HG02610 (cell line): ENCODE data around the gene ALKAL2.

Source experiments
- ATAC-seq: cut with Tn5 transposase; IDR thresholded peaks from one replicate; pipeline ENCODE4 v1.9.1; 2021; ENCODE audit warnings: mild to moderate bottlenecking, moderate library complexity; ENCODE audit not compliant: unreplicated experiment

ALKAL2 gene

DNA sequence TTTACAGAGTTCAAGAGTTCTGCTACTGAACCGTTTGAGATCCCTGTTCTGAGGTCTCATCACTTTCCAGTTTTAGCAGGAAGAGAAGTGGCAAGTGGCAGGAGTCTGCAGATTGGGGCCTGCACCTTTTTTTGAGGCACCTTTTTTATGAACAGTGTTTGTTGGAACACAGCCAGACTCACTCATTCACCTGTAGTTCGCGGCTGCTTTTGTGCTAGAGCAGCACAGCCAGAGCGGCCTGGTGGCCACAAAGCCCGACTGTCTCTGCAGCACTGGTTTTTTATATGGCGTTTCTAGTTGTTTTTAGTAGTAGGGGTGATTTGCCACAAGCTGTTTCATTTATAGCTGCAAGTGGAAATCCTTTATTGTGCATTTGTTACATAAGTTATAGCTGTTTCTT is 14.6 kb downstream of the ALKAL2 start:
- no peak for ATAC-seq

DNA sequence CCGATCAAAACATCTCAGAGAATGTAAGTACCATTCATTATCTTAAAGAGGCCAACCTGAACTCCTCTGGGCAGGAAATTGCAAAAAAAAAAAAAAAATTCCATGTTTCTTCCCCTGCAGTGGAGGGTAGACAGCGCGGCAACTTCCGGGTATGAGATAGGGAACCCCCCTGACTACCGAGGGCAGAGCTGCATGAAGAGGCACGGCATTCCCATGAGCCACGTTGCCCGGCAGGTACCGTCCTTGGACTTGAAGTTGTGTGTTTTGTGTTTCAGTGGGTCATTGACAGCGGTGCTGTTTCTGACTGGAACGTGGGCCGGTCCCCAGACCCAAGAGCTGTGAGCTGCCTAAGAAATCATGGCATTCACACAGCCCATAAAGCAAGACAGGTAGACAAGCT is 16.0 kb downstream of the ALKAL2 start:
- ATAC-seq, result no peak

DNA sequence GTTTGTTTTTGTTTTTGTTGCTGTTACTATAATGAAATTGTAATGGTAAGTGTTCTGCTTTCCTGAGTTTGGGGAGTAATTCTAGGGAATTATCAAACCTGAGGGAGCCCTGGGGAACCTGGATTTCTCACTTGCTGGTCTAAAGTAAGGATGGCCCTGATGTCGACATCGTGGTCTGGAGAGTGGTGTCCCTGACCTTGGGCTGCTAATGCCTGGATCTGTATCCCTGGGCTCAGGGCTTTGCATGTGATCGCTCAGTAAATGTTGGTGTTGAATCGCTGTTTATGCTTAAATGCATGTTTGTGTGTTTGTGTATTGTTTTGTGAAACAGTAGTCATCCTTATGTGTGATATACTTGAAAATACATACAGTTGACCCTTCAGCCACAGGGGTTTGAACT is 17.0 kb downstream of the ALKAL2 start:
- ATAC-seq, result no peak

DNA sequence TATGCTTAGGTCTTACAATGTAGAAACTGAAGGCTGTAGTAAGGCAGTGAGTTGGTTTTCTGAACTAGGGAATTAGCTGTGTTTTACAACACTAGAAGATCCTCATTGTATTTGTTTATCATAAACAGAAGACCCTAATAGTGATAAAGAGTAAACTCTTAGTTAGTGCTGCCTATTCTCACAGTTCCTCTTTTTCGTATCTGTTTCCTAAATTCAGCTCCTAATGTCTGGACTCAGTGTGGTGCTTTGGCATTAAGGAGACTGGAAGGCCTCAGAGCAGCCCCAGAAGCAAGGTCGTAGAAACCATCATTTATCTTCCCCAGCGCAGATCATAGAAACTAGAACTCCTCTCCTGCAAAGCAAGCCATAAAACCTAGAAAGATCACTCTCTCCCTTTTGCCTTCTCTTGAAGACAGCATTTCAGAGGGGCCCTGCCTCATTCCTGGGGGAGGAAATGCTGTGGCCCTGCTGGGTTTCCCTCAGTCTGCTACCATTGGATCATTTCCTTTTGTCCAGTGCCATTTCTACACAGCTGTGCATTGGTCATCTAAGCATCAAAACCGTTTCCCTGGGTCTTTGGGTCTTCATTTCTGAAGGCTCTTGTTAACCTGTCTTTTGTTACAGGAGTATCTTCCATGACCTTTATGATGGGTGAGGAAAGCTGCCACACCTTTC is 18.4 kb downstream of the ALKAL2 start:
- no peak for ATAC-seq

DNA sequence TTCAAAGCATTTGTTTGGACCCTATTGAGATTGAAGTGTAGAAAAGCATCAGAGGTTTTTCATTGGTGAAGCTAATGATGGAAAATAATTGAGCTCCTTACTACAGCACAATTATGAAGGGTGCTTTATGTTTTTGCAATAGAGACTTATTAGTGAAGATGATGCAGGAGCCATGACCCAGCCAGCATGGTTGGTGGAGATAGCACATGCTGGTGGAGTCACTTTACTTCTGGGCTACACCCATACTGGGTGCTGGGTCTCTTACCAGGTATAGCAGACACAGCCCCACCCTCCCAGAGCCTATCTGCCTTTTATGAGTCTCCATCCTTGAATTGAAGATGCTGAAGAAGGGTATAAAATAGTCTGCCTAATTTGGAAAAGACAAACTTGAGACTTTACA is 19.6 kb downstream of the ALKAL2 start:
- no peak for ATAC-seq

DNA sequence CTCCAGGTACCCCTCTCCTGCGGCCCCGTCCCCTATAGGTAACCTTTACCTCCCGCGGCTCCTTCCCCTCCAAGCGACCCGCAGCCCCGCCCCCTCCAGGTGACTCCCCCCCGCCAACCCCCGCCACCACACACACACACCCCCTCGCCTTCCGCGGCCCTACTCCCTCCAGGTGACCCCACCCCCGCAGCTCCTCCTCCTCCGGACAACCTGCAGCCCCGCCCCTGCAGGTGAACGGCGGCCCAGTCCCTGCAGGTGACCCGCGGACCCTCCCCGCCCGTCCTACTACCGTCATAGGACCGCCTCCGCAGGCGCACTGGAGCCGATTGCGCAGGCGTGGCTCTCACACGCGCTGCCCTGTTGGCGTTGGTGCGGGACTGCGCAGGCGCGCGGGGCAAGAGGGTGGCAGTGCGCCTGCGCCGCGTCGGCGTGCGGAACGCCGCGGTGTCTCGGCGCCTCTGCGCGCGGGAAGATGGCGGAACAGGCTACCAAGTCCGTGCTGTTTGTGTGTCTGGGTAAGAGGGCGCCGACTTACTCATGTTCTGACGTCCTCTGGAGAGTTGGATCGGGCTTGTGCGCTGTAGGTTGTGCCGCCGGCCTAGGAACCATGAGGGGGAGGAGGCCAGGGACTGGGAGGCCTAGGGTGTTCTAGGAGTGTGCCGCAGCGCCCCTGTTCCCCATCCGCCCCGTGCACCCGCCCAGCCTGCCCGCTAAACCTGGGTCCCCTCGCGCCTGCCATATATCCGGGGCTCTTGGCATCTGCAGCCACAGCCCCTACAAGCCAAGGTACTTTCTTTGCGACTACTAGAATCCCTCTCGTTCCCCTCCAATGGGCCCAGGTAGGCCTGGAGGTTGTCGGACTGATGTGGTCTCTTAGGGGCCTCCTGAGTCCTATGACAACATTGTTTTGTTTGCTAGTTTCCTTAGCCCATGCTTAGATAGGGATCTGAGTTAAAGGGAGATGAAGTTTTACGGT is 23.1 kb downstream of the ALKAL2 start, which contains the start of gene ACP1:
ACP1 (plus strand) TSS at position 455 of the 976 bp plus-strand sequence; CDS start at position 473, 18 bp downstream.
- ATAC-seq, result peak; percentile 86

DNA sequence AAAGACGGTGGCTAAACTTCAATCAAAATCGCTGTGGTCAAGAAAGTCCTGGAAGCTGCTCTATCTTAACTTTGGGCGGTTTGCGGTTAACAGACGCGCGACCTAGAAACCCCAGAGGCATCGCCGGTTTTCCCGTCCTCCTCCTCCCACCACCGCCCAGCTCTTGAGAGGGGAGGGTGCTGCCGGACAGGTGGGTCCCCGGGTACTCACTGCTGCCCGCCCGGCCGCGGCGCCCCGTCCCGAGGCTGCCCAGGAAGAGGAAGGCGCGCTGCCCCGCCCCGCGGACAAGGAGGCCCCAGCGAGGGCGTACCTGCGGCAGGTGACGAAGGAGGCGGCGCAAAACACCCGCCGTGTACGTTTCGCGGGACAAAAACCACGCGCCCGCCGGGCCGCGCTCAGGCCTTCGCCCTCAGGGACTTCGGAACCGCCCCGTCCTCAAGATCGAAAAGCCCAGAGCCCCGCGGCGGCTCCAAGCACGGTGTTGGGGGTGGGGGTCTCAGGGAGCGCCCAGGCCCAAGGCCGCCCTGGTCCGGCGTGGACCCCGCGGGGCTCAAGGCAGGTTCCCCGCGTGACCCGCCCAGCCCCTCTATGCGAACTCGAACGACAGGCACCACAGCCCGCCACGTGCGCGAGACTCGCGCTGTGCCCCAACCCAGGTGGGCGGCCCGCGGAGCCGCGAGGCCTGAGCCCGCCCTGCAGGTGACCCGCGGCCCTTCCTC is 24.0 kb downstream of the ALKAL2 start, which contains the start of gene SH3YL1:
SH3YL1 (minus strand) TSS at position 259 of the 719 bp plus-strand sequence; CDS start at position 211, 48 bp downstream.
- ATAC-seq, result peak; percentile 21

DNA sequence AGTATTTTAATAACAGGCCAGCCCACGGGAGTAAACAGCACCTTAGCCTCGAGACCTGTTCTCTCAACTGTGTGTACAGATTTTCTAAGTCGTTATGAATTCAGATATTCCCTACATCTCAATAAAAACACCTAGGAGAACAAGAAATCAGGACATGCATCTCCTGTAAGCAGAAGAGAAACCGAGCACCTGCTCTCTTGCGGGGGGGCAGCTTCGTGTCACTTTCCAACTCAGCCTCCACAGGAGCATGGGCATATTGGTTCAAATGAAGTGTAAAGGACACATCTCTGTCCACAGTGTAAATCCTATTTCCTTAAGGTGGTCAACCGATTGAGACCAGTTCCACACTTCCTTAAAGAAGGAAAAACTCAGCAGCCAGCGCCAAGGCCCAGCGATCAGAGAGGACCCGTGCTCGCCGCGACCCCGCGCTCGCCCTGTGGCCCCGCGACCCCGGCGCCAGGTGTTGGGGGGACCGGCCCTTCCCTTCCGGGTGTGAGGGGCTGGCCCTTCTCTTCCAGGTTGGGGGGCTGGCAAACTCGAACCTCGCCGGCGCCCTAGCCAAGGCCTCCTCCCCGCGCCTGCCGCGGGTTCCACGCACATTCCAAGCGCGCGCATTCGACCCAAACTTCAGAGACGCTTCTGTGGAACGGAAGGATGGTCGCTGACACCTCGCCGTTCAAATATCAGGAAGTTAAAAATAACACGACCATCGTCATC is 24.7 kb downstream of the ALKAL2 start:
- ATAC-seq, result no peak

DNA sequence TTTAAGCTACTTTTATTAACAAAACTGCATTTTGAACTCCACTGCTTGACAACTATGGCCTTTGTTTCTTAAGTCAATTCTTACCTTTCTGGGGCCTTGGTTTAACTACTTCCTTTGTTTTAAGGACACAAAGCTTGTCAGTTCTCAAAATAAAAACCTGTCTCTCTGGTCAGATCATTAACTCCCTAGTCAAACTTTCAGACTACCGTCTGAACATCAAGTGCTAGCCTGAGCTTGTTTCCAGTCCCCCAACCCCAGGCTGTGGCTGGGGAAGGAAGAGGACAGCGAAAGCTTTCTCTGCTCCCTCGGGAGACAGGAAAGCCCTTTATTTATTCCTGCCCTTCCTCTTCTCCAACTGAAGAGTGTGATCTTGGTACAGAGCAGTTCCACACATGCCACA is 25.8 kb downstream of the ALKAL2 start:
- no peak for ATAC-seq

DNA sequence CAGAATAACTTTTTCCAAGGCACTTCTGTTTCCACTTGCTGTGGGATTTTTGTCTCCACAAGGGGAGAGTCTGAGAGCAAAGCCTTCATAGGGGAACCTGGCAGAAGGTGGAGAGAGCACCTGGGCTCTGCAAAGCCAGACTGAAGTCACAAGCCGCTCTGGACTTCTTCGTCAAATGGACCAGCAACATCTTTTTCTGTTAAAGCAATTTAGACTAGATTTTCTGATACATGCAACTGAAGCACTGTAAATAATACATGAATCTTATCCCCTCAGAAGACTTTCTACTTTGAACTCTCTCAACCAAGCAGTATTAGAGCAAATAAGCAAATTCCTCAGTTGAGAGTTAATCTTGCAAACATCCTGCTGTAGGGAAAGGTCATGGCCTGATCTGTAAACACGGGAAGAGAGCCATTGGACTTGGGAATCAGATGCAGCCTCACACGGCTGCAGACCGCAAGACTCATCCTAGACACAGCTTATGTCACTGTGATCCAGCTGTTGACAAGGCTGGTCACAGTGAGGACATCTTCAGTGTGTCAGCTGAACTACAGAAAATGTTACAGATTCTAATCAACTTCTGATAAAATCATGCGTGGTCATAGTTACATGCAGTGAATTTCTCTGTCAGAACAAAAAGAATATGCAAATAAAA is 27.3 kb downstream of the ALKAL2 start:
- no peak for ATAC-seq

DNA sequence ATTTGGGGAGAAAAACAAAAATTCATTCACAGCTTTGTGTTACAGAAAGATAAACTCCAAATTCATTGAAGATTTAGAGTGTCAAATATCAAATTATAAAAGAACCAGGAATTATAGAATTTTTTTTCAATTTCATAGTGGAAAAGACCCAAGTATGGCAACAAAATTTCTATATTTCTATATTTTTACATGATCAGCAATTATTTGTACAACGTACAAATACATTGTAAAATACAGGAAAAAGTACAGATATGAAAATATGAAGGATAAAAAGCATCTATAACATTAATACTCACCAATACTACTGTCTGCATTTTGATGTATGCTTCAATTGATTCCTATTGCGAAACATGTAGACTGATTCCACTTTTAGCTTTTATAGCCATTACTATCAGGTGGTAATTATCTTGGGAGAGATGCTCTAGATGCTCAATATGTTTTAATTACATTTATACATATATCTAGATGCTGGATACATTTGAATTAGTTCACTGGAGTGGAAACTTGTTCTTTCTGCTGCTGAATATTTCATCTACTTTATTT is 28.0 kb downstream of the ALKAL2 start:
- no peak for ATAC-seq

DNA sequence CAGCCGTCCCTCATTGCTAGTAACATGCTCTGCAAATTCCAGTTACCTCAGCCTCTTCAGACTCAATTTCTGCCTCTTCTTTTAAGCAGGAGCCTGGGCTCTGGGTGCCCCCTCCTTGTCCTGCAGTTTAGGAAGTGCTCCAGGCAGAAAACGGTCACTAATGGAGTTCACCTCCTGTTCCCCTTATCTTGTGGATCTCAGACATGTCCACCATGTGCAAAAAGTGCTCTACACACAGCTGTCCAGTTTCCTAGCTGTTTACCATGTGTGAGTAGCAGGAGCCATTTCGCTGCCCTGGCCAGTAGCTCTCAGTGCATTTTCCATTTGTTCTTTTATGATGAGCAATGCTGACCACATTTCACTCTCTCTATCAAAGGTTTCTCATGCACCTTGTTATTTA is 29.0 kb downstream of the ALKAL2 start:
- ATAC-seq, result no peak

DNA sequence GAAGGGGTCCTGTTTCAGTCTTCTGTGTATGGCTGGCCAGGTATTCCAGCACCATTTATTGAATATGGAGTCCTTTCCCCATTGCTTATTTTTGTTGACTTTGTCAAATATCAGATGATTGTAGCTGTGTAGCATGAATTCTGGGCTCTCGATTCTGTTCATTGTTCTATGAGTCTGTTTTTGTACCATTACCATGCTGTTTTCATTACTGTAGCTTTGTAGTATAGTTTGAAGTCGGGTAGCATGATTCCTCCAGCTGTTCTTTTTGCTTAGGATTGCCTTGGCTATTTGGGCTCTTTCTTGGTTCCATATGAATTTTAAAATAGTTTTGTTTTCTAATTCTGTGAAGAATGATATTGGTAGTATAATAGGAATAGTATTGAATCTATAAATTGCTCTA is 30.0 kb downstream of the ALKAL2 start:
- no peak for ATAC-seq

DNA sequence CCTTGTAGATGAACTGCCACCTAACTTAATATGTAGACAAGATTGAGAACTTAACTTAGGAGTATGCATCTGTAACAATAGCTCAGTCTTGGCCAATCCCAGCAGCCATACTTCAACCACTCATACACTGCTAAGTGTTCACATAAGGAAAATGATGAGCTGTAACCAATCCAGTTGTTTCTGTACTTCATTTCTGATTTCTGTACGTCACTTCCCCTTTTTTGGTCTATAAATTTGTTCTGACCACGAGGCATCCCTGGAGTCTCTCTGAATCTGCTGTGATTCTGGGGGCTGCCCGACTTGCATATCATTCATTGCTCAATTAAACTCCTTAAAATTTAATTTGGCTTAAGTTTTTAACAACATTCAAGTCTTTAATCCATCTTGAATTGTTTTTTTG is 30.5 kb downstream of the ALKAL2 start:
- ATAC-seq, result no peak

DNA sequence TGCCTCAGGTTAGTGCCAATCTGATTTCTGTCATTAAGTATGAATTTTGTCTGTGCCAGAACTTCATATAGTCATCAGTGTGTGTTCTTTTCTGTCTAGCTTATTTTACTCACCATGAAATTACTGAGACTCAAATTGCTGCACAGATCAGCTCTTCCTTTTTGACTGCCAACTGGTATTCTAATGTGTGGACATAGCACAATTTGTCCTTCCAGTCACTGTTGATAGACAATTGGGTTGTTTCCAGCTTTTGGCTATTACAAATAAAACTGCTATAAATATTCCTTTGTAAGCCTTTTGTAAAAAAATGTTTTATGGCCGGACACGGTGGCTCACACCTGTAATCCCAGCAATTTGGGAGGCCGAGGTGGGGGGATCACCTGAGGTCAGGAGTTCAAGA is 31.8 kb downstream of the ALKAL2 start:
- no peak for ATAC-seq

DNA sequence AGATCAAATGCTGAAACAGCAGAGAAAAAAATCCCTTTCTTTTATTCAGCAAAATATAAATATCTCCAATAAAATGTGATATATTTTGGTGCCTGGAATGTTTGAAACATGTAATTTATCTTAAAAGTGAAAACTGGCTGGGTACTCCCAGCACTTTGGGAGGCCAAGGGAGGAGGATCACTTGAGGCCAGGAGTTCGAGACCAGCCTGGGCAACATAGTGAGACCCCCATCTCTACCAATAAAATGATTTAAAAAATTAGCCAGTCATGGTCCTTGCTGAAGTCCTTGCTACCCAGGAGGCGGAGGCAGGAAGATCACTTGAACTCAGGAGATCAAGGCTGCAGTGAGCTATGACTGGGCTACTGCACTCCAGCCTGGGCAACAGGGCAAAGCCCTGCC is 32.7 kb downstream of the ALKAL2 start:
- ATAC-seq, result no peak

DNA sequence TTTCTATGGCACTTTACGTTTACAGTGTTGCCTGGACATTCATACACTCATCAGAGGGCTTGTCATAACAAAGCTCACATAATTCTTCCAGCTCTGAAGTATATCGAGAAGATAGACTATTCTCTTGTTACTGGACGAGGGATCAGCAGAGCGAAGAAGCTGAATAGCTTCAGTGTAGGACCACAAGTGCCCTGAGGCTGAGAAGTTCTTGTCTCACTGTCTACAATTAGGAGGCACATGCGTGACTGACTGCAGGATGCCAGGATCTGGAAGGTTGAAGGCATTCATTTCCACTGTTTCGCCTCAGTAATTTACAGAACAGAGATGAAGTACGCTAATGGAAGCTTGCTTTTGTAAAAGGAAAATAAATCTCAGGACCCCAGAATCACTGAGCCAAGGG is 33.6 kb downstream of the ALKAL2 start:
- no peak for ATAC-seq

DNA sequence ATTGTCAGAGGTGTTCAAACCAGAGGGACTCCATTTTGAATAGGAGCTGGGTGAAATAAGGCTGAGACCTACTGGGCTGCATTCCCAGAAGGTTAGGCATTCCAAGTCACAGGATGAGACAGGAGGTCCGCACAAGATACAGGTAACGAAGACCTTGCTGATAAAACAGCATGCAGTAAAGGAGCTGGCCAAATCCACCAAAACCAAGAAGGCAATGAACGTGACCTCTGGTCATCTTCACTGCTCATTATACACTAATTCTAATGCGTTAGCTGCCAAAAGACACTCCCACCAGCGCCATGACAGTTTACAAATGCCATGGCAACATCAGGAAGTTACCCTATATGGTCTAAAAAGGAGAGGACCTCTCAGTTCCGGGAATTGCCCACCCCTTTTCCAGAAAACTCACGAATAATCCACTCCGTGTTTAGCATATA is 34.7 kb downstream of the ALKAL2 start:
- ATAC-seq, result no peak

DNA sequence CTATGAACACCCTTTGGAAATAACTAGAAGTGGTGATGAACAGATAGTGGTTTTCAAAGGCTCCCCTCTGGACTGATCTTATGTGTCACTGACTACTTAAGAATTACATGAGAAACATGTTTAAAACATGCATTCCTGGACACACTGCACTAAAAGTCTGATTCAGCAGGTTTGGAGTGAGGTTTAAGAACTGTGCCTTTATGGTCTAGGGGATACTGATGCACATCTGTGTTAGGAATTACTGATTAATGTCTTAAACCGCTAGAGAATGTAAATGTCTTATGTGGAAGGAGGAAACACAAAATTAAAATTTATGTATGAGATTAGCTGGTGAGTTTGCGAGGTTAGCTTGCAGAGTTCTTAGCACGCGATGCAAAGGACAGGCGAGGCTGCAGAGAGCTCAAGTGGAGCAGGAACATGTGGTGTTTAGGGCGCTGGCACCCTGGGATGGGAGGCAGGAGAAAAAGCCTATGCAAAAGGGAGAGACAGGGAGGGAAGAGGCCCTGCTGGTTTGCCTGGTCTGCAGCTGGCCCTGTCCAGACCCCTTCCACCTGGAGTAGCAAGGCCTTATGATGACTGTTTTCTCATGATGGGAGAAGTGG is 35.8 kb downstream of the ALKAL2 start:
- no peak for ATAC-seq
